DMS114 treated with DMSO at 0.1 percent for 48 hours (cell line): ENCODE measurements around the gene ARCN1.
A peak's percentile ranks its signal among the peaks of the same experiment; 100 is the strongest.

Experiments used
- DNase-seq: peaks from one replicate; lab custom pipeline; 2025; ENCODE audit not compliant: unreplicated experiment; lab: John Stamatoyannopoulos, UW

The ARCN1 gene

DNA sequence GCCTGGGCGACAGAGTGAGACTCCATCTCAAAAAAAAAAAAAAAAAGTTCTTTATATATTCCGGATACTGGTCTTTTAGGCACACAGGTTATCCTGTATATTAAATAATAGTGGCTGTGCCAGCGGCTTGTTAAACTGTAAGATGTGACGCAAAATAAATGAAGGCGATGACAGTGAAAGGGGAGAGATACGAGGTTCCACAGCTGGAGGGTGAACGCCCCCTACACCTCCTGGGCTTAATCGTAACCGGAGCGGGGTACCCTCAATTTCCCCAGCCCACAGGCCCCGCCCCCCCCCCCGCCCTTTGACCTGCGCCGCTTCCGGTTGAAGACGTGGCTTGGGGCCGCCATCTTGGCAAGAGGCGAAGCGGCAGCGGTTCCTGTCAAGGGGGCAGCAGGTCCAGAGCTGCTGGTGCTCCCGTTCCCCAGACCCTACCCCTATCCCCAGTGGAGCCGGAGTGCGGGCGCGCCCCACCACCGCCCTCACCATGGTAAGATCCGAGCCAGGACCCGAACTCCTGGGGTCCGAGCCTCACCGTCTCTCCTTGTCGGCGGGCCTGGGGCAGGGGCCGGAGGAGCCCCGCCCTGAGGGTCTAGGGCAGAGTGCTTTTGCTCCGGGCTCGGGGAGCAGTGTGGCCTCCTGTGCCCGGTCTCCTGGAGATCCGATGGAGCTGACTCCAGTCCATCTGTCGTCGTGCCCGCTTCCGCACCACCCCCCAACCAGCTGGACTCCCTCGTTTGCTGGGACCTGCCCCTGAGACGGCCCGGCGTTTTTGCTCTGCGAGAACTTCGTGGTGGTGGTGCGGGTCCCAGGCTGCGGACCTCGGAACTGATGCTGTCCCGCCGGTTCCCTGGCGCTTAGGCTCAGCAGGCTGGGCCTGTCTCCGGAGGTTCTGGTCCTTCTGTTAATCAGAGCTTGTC is at the start of gene ARCN1:
Gene ARCN1 (plus strand): TSS at position 349 of the 920 bp plus-strand sequence. CDS start 139 bp downstream, at position 488.
- peak; percentile 13 for DNase-seq

DNA sequence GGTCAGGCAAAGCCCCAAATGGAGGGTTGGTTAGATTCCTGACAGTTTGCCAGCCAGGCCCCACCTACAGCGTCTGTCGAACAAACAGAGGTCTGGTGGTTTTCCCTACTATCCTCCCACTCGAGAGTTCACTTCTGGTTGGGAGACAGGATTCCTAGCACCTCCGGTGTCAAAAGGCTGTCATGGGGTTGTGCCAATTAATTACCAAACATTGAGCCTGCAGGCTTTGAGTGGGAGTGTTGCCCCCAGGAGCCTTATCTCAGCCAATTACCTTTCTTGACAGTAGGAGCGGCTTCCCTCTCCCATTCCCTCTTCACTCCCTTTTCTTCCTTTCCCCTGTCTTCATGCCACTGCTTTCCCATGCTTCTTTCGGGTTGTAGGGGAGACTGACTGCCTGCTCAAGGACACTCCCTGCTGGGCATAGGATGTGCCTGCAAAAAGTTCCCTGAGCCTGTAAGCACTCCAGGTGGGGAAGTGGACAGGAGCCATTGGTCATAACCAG is 49.6 kb upstream of the ARCN1 start:
- no peak for DNase-seq

DNA sequence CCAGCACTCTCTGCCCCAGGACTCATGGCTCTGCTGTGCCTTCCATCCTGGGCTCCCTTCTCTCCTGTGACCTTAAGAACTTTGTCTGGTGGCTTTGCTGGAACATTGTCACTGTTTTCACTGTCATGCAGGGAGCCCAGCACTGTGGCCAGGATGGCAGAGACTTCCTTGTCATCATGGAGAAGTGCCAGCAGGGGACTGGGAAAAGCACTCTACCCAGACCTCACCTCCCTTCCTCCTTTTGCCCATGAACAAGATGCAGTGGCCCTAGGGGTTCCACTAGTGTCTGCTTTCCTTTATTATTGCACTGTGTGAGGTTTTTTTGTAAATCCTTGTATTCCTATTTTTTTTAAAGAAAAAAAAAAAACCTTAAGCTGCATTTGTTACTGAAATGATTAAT is 47.9 kb upstream of the ARCN1 start:
- no peak for DNase-seq

DNA sequence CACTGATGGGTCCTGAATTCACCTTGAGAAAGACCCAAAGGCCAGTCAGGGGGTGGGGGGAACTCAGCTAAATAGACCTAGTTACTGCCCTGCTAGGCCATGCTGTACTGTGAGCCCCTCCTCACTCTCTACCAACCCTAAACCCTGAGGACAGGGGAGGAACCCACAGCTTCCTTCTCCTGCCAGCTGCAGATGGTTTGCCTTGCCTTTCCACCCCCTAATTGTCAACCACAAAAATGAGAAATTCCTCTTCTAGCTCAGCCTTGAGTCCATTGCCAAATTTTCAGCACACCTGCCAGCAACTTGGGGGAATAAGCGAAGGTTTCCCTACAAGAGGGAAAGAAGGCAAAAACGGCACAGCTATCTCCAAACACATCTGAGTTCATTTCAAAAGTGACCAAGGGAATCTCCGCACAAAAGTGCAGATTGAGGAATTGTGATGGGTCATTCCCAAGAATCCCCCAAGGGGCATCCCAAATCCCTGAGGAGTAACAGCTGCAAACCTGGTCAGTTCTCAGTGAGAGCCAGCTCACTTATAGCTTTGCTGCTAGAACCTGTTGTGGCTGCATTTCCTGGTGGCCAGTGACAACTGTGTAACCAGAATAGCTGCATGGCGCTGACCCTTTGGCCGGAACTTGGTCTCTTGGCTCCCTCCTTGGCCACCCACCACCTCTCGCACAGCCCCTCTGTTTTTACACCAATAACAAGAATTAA is 47.3 kb upstream of the ARCN1 start:
- DNase-seq = no peak

DNA sequence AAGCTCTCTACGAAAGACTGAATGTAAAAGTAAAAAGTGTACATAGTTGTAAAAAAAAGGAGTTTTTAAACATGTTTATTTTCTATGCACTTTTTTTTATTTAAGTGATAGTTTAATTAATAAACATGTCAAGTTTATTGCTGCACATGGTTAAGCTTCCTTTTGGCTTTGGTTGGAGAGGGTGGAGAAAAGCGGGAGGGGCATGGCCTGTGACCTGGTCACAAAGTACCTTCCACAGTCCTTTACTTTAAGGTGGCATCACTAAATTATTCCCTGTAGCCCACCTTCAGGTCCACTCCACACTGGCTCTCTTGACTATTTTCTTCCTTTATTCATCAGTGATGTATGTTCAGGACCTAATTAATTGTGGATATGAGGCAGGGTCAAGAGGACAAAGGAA is 45.5 kb upstream of the ARCN1 start:
- no peak for DNase-seq

DNA sequence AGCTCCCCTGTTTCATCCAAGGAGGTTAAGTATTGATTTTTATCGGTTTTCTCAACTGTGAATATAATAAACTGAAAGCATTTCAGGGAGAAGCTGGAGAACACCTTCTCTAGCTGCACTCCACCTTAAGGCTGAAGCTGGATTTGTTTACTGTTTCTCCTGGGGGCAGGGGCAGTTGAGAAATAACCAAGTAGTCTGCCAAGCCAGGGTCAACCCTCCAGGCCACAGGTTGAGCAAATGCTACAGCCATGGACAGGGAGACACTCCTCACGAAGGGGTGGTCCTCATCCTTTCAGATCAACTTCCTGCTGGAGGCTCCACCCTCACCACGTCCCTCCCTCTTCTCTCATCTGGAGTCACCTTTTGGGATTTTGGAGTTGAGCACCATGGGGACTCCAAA is 45.1 kb upstream of the ARCN1 start, which contains the start of gene TTC36:
Gene TTC36 (plus strand): TSS at position 366 of the 400 bp plus-strand sequence. CDS start 21 bp downstream, at position 387.
- no peak for DNase-seq

DNA sequence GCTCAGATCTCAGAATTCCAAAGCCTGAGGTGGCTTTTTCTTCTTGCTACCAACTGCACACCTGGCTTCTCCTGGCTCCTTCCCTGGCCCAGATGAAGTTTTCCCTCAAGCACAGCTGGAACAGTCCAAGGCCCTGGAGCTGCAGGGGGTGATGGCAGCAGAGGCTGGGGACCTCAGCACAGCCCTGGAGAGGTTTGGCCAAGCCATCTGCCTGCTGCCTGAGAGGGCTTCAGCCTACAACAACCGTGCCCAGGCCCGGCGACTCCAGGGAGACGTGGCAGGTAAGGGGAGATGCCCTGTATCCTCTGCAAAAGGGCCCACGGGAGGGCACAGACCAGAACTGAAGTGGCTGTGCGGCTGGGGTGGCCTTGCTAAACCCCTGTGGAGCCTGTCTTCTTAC is 43.7 kb upstream of the ARCN1 start:
- no peak for DNase-seq

DNA sequence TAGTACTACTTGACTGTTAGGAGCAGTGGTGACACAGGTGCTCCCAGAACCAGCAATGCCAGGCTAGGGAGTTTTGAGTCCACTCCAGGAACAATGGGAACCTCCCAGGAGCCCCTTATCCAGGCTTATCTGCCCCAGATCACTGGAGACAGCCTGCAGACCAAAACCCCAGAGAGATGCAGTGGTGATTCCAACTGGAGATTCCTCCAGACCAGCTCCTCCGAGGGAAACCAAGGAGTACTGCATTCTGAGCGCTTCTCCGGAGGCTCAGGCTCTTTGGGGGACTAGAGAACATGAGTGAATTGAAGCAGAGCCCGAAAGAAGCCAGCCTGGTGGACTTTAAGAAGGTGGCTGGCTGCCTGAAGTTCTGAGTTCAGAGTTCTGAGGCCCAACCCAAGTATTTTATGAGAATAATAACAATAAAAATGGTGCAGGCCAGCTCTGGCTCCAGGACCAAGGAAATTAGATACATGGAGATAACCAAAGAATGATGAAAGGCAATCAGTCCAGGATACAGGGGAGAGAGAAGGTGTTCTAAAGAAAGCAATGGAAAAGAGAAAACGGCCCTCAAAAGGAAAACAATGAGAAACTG is 42.5 kb upstream of the ARCN1 start:
- no peak for DNase-seq

DNA sequence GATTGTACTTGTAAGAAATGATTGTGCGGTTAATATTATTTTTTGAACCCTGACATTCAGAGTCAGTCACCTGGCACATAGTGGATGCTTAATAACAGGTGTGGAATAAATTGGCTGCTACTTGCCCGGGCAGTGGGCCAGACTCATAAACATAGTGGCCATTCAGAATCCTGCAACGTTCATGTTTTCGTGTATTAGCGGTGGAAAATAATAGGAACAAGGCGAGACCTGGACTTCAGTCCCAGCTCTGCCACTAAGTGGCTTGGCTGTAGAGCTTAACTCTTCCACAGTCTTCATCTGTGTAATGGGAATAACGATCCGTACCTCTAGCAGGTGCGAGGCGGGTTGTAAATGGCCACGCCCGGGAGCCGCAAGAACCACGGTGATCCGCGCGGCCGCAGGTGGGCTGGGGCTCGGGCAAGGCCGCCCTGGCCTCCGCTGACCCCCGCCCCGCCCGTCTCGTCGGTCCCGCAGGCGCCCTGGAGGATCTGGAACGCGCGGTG is 42.0 kb upstream of the ARCN1 start:
- no peak for DNase-seq

DNA sequence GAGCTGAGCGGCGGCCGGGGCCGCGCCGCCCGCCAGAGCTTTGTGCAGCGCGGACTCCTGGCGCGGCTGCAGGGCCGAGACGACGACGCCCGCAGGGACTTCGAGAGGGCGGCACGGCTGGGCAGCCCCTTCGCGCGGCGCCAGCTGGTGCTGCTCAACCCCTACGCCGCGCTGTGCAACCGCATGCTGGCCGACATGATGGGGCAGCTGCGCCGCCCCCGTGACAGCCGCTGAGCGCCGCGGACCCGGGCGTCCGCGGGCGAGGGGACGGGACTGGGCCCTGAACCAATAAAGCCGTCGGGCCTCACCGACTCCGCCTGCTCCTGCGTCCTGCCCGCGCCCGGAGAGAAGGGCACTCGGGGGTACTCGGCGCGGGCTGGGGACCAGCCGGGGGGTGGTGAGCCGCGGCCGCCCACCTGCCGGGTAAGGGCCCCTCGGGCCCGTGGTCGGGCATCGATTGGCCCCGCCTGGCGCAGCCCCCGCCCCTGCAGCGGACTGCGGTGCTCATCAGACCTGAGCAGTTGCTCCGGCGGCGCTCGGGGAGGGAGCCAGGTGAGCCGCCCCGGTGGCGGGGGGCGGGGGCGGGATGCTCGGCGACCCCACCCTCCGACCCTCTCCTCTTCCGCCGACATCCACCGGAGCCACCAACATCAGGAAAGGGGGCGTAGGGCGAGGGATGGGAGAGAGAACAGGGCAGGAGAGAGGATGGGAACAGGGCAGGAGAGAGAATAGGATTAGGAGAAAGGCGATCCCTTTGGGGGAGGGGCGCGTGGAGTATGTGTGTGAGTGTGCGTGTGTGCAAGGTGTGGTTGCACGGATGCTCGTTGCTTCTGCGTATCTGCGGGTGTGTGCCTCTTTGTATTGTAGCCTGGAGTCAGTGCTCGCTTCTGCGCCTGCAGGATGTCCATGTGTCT is 41.3 kb upstream of the ARCN1 start, which contains the start of gene TMEM25:
Gene TMEM25 (plus strand): TSS at position 510 of the 914 bp plus-strand sequence. CDS start 610 bp downstream, outside the sequence.
- no peak for DNase-seq

DNA sequence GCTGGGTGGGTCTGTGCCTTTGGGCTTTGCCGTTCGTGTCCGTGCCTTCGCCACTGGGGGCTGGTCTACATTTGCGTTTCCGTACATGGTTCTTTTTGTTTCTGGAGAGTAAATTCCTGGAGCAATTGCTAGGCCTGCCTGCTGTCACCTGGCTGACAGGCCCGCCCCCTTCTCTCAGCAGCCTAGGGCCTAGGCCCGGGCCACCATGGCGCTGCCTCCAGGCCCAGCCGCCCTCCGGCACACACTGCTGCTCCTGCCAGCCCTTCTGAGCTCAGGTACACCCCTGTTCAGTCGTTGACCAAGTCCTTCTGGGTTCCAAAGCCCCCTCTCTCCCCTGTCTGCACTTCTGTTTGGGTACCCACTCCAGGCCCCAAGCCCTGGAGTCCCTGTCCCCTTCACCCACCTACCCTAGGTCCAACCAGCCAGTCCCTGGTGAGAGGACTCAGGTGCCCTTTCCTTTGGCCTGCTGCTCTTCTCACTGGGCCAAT is 40.6 kb upstream of the ARCN1 start:
- no peak for DNase-seq

DNA sequence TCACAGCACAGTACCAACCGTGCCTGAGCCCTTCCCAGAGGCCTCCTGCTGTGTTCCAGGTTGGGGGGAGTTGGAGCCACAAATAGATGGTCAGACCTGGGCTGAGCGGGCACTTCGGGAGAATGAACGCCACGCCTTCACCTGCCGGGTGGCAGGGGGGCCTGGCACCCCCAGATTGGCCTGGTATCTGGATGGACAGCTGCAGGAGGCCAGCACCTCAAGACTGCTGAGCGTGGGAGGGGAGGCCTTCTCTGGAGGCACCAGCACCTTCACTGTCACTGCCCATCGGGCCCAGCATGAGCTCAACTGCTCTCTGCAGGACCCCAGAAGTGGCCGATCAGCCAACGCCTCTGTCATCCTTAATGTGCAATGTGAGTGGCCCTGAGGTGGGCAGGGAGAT is 40.1 kb upstream of the ARCN1 start:
- DNase-seq = no peak

DNA sequence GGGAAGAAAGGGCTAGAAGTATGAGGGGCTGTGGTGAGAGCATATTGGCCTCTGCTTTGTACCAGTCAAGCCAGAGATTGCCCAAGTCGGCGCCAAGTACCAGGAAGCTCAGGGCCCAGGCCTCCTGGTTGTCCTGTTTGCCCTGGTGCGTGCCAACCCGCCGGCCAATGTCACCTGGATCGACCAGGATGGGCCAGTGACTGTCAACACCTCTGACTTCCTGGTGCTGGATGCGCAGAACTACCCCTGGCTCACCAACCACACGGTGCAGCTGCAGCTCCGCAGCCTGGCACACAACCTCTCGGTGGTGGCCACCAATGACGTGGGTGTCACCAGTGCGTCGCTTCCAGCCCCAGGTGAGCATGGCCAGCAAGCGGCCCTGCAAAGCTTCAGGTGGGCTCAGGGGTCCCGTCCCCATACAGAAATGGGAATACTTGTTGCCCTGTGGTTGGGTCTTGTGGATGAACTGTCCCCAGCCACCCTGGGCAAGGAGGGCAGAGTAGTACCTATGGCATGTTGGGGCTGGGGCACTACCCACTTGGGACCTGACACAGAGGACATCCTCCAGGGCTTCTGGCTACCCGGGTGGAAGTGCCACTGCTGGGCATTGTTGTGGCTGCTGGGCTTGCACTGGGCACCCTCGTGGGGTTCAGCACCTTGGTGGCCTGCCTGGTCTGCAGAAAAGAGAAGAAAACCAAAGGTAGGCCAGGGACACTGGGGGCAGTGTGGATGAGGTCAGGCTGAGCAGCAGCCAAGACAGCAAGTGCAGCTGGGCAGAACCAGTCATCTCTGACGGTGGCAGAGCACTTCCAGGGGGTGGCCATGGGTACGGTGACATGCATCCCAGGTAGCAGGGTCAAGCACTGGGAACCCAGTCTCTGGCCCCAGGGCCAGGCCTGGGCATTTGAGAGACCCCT is 39.1 kb upstream of the ARCN1 start:
- DNase-seq = no peak

DNA sequence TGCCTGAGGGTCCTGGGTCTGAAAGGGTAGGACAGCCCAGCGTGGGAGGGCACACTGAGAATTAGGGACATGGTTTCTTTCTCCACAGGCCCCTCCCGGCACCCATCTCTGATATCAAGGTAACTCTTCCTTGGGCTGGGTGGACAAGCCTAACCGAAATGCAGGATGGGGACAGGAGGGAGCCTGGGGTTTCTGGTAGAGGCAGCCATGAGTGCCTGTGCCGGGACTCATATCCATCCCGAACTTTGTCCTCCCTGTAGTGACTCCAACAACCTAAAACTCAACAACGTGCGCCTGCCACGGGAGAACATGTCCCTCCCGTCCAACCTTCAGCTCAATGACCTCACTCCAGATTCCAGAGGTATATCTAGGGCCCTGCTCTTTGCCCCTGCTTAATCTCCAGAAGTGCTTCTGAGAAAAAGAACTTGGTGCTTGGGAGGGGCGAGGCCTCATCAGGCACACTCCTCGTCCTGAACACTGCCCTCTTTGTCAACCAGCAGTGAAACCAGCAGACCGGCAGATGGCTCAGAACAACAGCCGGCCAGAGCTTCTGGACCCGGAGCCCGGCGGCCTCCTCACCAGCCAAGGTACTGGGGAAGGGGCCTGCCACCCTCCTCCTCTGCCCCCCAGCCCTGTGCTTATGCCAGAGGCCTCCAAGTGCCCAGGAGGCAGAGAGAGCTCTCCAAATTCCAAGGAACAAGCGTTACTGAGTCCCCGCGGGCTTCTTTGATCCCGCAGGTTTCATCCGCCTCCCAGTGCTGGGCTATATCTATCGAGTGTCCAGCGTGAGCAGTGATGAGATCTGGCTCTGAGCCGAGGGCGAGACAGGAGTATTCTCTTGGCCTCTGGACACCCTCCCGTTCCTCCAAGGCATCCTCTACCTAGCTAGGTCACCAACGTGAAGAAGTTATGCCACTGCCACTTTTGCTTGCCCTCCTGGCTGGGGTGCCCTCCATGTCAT is 38.2 kb upstream of the ARCN1 start:
- no peak for DNase-seq

DNA sequence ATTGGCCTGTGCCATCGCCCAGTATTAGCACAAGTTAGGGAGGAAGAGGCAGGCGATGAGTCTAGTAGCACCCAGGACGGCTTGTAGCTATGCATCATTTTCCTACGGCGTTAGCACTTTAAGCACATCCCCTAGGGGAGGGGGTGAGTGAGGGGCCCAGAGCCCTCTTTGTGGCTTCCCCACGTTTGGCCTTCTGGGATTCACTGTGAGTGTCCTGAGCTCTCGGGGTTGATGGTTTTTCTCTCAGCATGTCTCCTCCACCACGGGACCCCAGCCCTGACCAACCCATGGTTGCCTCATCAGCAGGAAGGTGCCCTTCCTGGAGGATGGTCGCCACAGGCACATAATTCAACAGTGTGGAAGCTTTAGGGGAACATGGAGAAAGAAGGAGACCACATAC is 36.9 kb upstream of the ARCN1 start:
- DNase-seq = no peak

DNA sequence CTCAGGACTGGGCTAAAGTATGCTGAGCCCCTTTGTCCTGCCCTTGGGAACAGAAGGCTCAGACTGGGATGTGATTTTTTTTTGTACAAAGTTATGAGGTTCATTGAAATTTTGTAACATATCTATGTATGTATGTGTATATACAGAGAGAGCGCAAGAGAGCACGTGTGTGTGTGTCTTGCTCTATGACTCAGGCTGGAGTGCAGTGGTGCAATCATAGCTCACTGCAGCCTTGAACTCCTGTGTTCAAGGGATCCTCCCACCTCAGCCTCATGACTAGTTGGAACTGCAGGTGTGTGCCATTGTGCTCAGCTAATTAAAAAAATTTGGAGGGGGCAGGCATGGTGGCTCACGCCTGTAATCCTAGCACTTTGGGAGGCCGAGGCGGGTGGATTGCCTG is 35.5 kb upstream of the ARCN1 start:
- no peak for DNase-seq

DNA sequence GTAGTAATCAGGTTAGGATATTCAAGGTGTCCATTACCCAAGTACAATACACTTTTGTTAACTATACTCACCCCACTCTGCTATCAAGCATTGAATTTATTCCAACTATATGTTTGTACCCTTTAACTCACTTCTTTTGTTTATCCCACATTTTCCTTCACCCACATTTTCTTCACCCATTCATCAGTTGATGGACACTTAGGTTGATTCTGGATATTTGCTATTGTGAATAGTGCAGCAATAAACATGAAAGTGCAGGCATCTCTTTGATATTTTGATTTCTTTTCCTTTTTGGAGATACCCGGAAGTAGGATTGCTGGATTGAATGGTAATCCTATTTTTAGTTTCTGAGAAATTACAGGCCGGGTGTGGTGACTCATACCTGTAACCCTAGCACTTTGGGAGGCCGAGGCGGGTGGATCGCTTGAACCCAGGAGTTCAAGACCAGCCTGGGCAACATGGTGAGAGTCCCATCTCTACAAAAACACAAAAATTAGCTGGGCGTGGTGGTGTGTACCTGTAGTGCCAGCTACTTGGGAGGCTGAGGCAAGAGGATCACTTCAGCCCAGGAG is 34.7 kb upstream of the ARCN1 start:
- no peak for DNase-seq
